ENCODE data around the gene HOXD13. TPM values are rescaled to one million over a fixed set of nuclear protein-coding genes. Genes with fewer than 3 reads are reported as not detected.
A peak's percentile ranks its signal among the peaks of the same experiment; 100 is the strongest.

The HOXD13 gene
- total RNA-seq, 2 donors from 2014 or later, result not detected

GRCh38 chr2:176114120-176114929 lies 21.8 kb downstream of the HOXD13 start:
- intact Hi-C loops (cut with DNase I), result no loop called here
- no peak for DNase-seq
- no peak for ATAC-seq

- no peak for DNase-seq
- intact Hi-C loops (cut with DNase I), result no loop called here
- ATAC-seq, result no peak
These were observed 22.6 kb downstream of the HOXD13 start for GRCh38 chr2:176114930-176115625.

GRCh38 chr2:176115883-176116813 lies 23.6 kb downstream of the HOXD13 start, which contains the start of gene HOXD10:
TSS of gene HOXD10 (plus strand) at chr2:176116778. CDS start at chr2:176116834, 56 bp downstream.
- intact Hi-C loops (cut with DNase I), result no loop called here
- ATAC-seq, result peak; percentile 25 to 30
- DNase-seq, result no peak

GRCh38 chr2:176117162-176117822 lies 24.8 kb downstream of the HOXD13 start:
- no peak for DNase-seq
- intact Hi-C loops (cut with DNase I), result no loop called here
- ATAC-seq, result no peak

GRCh38 chr2:176117823-176118371 lies 25.4 kb downstream of the HOXD13 start:
- intact Hi-C loops (cut with DNase I), result no loop called here
- ATAC-seq, result no peak
- no peak for DNase-seq

GRCh38 chr2:176118601-176119339 lies 26.2 kb downstream of the HOXD13 start:
- ATAC-seq (no peak), DNase-seq (no peak)
- intact Hi-C loops (cut with DNase I), result no loop called here

GRCh38 chr2:176120364-176121189 lies 28.1 kb downstream of the HOXD13 start:
- no peak for ATAC-seq

GRCh38 chr2:176121190-176122051 lies 28.9 kb downstream of the HOXD13 start:
- ATAC-seq (no peak), DNase-seq (no peak)
- intact Hi-C loops (cut with DNase I), result loop anchor here (10.0 kb wide), 2 partner anchors 693 to 1023 kb away; no protein-coding TSS in a partner anchor

More at GRCh38 chr2:176120364-176121189, 28.1 kb downstream of the HOXD13 start:
- intact Hi-C loops (cut with DNase I), result loop anchor here (10.0 kb wide), 2 partner anchors 694 to 1024 kb away; no protein-coding TSS in a partner anchor
- DNase-seq, result no peak

GRCh38 chr2:176122052-176122682 lies 29.6 kb downstream of the HOXD13 start:
- intact Hi-C loops (cut with DNase I), result loop anchor here (10.0 kb wide), 2 partner anchors 693 to 1023 kb away; no protein-coding TSS in a partner anchor
- DNase-seq (no peak), ATAC-seq (peak; percentile 13 to 26)

GRCh38 chr2:176122683-176123410 lies 30.3 kb downstream of the HOXD13 start, which contains the start of gene HOXD9:
TSS of gene HOXD9 (plus strand) at chr2:176122719. CDS start at chr2:176122769, 50 bp downstream.
- ATAC-seq (peak; percentile 42 to 47), DNase-seq (peak; percentile 54)
- intact Hi-C loops (cut with DNase I), result loop anchor here (10.0 kb wide), 2 partner anchors 692 to 1022 kb away; no protein-coding TSS in a partner anchor

GRCh38 chr2:176123411-176124109 lies 31.0 kb downstream of the HOXD13 start:
- DNase-seq (no peak), ATAC-seq (no peak)
- intact Hi-C loops (cut with DNase I), result loop anchor here (10.0 kb wide), 2 partner anchors 691 to 1021 kb away; no protein-coding TSS in a partner anchor

GRCh38 chr2:176124110-176124946 lies 31.8 kb downstream of the HOXD13 start:
- ATAC-seq, result no peak
- DNase-seq, result no peak
- intact Hi-C loops (cut with DNase I), result loop anchor here (10.0 kb wide), 2 partner anchors 690 to 1020 kb away; no protein-coding TSS in a partner anchor

All from left cardiac atrium (tissue), 4 donors.